K562 (cell line): Measurements from ENCODE around the gene RAP1GDS1. TPM values are rescaled to one million over a fixed set of nuclear protein-coding genes. Genes with fewer than 3 reads are reported as not detected.

Experiments
- ATAC-seq: fragments of 200-7000 bp; cut with Tn5 transposase; 3 replicates; pipeline ENCODE4 v1.9.1; 2020; ENCODE audit warnings: moderate library complexity
- BruUV-seq: library from RNA; stranded (reverse); fragments of 400-500 nt; replicated peaks from 2 replicates; lab custom pipeline; 2021; lab: Mats Ljungman, UMichigan
- CTCF ChIA-PET: fragments of 300-600 bp; formaldehyde crosslinking; extraction: SDS; loops from one replicate; lab custom pipeline; 2021; ENCODE audit warnings: low intra/inter-chr PET ratio; lab: Yijun Ruan, JAX
- POLR2A ChIA-PET: fragments of 300-600, 350-650 bp; sonication (Branson Sonifier 250); formaldehyde crosslinking; extraction: SDS; loops from one replicate; lab custom pipeline; 2021; ENCODE audit warnings: antibody characterized with exemption, inconsistent platforms; lab: Yijun Ruan, JAX
- DNase-seq, 4 experiments: peaks; one replicate each; pipeline versions ENCODE4 v3.0.0 to v3.0.0-alpha.2; 2011 to 2018; ENCODE audit warnings: low spot score in 3 of 4, mixed read lengths in 3 of 4; ENCODE audit errors: extremely low read depth in 1 of 4
- FAIRE-seq: peaks from 2 replicates; lab custom pipeline; 2011; peaks lifted over from hg19 to GRCh38; lab: Jason Lieb, UNC
- H2AFZ ChIP-seq: 2 replicates; pipeline ENCODE4 v1.6.0; 2011; ENCODE audit warnings: low read depth, low read length, control low read depth, inconsistent platforms
- H3K27ac ChIP-seq: fragments of 200-600 bp; 3 replicates; pipeline ENCODE4 v1.8.0; 2011; ENCODE audit warnings: low read depth, mild to moderate bottlenecking, control low read depth, inconsistent platforms, low read length, moderate library complexity, mixed read lengths; ENCODE audit errors: extremely low read depth
- H3K27me3 ChIP-seq, 2 experiments: fragments of 300-600 bp in 1 of 2; 2 replicates in 1 of 2; 3 replicates in 1 of 2; pipeline versions ENCODE4 v1.6.0 to v1.8.0; 2011; ENCODE audit warnings: inconsistent platforms in 2 of 2, low read length in 2 of 2, mild to moderate bottlenecking in 1 of 2, mixed read lengths in 1 of 2, moderate library complexity in 1 of 2; ENCODE audit not compliant: control insufficient read depth in 2 of 2, insufficient read depth in 2 of 2
- H3K36me3 ChIP-seq: fragments of 300-600 bp; 3 replicates; pipeline ENCODE4 v1.8.0; 2011; ENCODE audit warnings: mild to moderate bottlenecking, low read length, inconsistent platforms; ENCODE audit not compliant: control insufficient read depth, insufficient read depth
- H3K4me1 ChIP-seq, 2 experiments: fragments of 200-600 bp in 1 of 2; replicated peaks in 1 of 2; 2 replicates in 1 of 2; 3 replicates in 1 of 2; pipeline versions ENCODE4 v1.5.1 to v1.8.0; 2011; ENCODE audit warnings: inconsistent platforms in 2 of 2, low read length in 2 of 2, mild to moderate bottlenecking in 1 of 2, mixed read lengths in 1 of 2, moderate library complexity in 1 of 2; ENCODE audit not compliant: control insufficient read depth in 2 of 2, insufficient read depth in 2 of 2
- H3K4me2 ChIP-seq: 2 replicates; pipeline ENCODE4 v1.6.1; 2011; ENCODE audit warnings: low read length, control low read depth, inconsistent platforms, mixed read lengths; ENCODE audit not compliant: insufficient read depth
- H3K4me3 ChIP-seq: fragments of 200-600 bp; sonication (generic), shearing (Covaris generic); 2 replicates; pipeline ENCODE4 v1.5.1; 2016; ENCODE audit warnings: control low read depth, inconsistent platforms
- H3K79me2 ChIP-seq: fragments of 200-600 bp; 3 replicates; pipeline ENCODE4 v1.8.0; 2011; ENCODE audit warnings: low read length, inconsistent platforms; ENCODE audit not compliant: control insufficient read depth, insufficient read depth
- H3K9ac ChIP-seq, 2 experiments: 2 replicates each; pipeline versions ENCODE4 v1.6.0 to v1.6.1; 2011; ENCODE audit warnings: low read depth in 2 of 2, low read length in 2 of 2, control low read depth in 1 of 2, inconsistent platforms in 1 of 2, mild to moderate bottlenecking in 1 of 2, mixed read lengths in 1 of 2; ENCODE audit not compliant: insufficient read depth in 1 of 2
- H3K9me1 ChIP-seq: one replicate; pipeline ENCODE4 v1.6.0; 2011; ENCODE audit warnings: inconsistent platforms, mild to moderate bottlenecking, low read length, moderate library complexity; ENCODE audit not compliant: control insufficient read depth, insufficient read depth
- H3K9me3 ChIP-seq: replicated peaks from 2 replicates; pipeline ENCODE4 v1.5.1; 2011; ENCODE audit warnings: low read depth, low read length, inconsistent platforms; ENCODE audit not compliant: control insufficient read depth, insufficient read depth
- H4K20me1 ChIP-seq: replicated peaks from 2 replicates; pipeline ENCODE4 v1.6.1; 2011; ENCODE audit warnings: low read length, inconsistent platforms, mixed read lengths; ENCODE audit not compliant: control insufficient read depth, insufficient read depth
- CBX1 ChIP-seq: sonication (generic); IDR thresholded peaks from 2 replicates; pipeline ENCODE4 v1.6.1; 2016; ENCODE audit warnings: antibody characterized with exemption, low read depth, mild to moderate bottlenecking
- HMG20B ChIP-seq: fragments of 250-450 bp; sonication (Bioruptor Pico); IDR thresholded peaks from 2 replicates; pipeline ENCODE4 v1.5.0; 2021; ENCODE audit warnings: mild to moderate bottlenecking
- HNRNPK ChIP-seq: fragments of 200-400 bp; formaldehyde crosslinking; IDR thresholded peaks from one replicate; pipeline ENCODE4 v1.6.1; 2018; ENCODE audit warnings: mild to moderate bottlenecking, low read depth, low read length; ENCODE audit not compliant: poor library complexity, severe bottlenecking
- NFIX ChIP-seq: fragments of 250-450 bp; sonication (Bioruptor Pico); IDR thresholded peaks from 2 replicates; pipeline ENCODE4 v1.4.0; 2020; ENCODE audit warnings: low read depth, mild to moderate bottlenecking, moderate library complexity
- RBM22 ChIP-seq: fragments of 200-400 bp; formaldehyde crosslinking; IDR thresholded peaks from 2 replicates; pipeline ENCODE4 v1.6.1; 2018; ENCODE audit warnings: low read length, low read depth; ENCODE audit not compliant: poor library complexity, severe bottlenecking
- ZNF644 ChIP-seq: fragments of 200-800 bp; sonication (Bioruptor generic); IDR thresholded peaks from 2 replicates; pipeline ENCODE4 v1.6.1; 2016; ENCODE audit warnings: low read depth, missing genetic modification characterization, missing compliant biosample characterization
- ZNF778 ChIP-seq: fragments of 450-650 bp; formaldehyde crosslinking; IDR thresholded peaks from 2 replicates; pipeline ENCODE4 v1.4.0; 2020; ENCODE audit warnings: mild to moderate bottlenecking, moderate library complexity
- WGBS: fragments of 100-300 bp; shearing (Covaris generic); methylation state at CpG from one replicate; pipeline ENCODE4 v1.1.6; 2016; ENCODE audit warnings: low coverage, mixed read lengths; ENCODE audit not compliant: insufficient coverage; ENCODE audit errors: missing lambda C conversion rate; 5-methylcytosine and 5-hydroxymethylcytosine counted together
- in situ Hi-C: fragments of 300-500 bp; cut with MboI; formaldehyde crosslinking; loops from 4 replicates; pipeline ENCODE4 v1.15.0; 2018; ENCODE audit warnings: inconsistent platforms, mixed read lengths
- intact Hi-C: fragments of 100-400 bp; cut with micrococcal nuclease; formaldehyde crosslinking; loops from 2 replicates; pipeline ENCODE4 v1.14.2; 2022
- polyA plus RNA-seq, 8 experiments: library from polyadenylated mRNA; depleted of rRNA in 4 of 8; stranded (reverse) in 5 of 8; unstranded in 3 of 8; fragments of >200 nt; fragmentation: Nextera tagmentation in 2 of 8; fragmentation: Illumina TruSeq in 1 of 8; extraction: Ambion mirVana in 2 of 8; extraction: Trizol in 1 of 8; gene quantifications; 2 replicates each; pipeline versions ENCODE4 v1.2.1 to v1.2.3, GENCODE V29; 2011 to 2014; ENCODE audit warnings: inconsistent platforms in 1 of 8, missing spikeins in 1 of 8
- total RNA-seq, 7 experiments: library from RNA; depleted of rRNA in 6 of 7; stranded (reverse); fragments of >200 nt in 6 of 7; fragmentation: Illumina TruSeq in 2 of 7; extraction: Trizol in 2 of 7; gene quantifications; 2 replicates each; pipeline versions ENCODE4 v1.2.1 to v1.2.3, GENCODE V29; 2011 to 2021; ENCODE audit warnings: low replicate concordance in 1 of 7
- TF ChIP-seq, protein P1 (sequence below): fragments of 450-650 bp; IDR thresholded peaks from 2 replicates; pipeline ENCODE4 v1.6.1; 2016
- TF ChIP-seq, protein P2 (sequence below): sonication (generic); formaldehyde crosslinking; IDR thresholded peaks from 2 replicates; pipeline ENCODE4 v1.8.0; 2022; ENCODE audit warnings: mild to moderate bottlenecking, missing genetic modification reagents
- TF ChIP-seq, protein P3 (sequence below): fragments of 250-450 bp; sonication (Bioruptor Pico); IDR thresholded peaks from 2 replicates; pipeline ENCODE4 v1.5.0; 2020; ENCODE audit warnings: mild to moderate bottlenecking, borderline replicate concordance
- TF ChIP-seq, protein P4 (sequence below): fragments of 450-650 bp; formaldehyde crosslinking; IDR thresholded peaks from 2 replicates; pipeline ENCODE4 v1.4.0; 2022; ENCODE audit warnings: missing genetic modification characterization
- TF ChIP-seq, protein P5 (sequence below): fragments of 250-450 bp; sonication (Bioruptor Pico); IDR thresholded peaks from 2 replicates; pipeline ENCODE4 v1.5.0; 2020; ENCODE audit warnings: mild to moderate bottlenecking

The RAP1GDS1 gene
- total and polyA plus RNA-seq, 9 of the 15 experiments (the other 6 are each of a cell fraction or from before 2014, with no cell fraction given): 27.2 to 55.6 (median 31.5) TPM

DNA sequence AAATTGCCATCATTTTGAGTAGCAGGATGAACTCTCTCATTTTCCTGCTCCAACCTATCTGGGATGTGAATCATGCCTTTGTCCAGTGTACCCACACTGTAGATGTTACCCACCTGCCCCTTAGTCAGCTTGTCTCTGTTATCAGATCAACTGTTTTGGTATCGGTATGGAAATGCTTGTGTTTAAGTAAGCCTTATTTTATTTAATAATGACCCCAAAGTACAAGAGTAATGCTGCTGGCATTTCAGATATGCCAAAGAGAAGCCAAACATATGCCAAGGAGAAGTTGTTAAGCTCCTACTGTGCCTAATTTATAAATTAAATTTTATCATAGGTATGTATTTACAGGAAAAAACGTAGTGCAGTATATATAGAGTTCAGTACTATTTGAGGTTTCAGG, 18.6 kb upstream of the RAP1GDS1 start (continued):
- TF ChIP-seq, protein P1, sequence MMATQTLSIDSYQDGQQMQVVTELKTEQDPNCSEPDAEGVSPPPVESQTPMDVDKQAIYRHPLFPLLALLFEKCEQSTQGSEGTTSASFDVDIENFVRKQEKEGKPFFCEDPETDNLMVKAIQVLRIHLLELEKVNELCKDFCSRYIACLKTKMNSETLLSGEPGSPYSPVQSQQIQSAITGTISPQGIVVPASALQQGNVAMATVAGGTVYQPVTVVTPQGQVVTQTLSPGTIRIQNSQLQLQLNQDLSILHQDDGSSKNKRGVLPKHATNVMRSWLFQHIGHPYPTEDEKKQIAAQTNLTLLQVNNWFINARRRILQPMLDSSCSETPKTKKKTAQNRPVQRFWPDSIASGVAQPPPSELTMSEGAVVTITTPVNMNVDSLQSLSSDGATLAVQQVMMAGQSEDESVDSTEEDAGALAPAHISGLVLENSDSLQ: no peak
- no peak for TF ChIP-seq NFIX
- TF ChIP-seq, protein P2, sequence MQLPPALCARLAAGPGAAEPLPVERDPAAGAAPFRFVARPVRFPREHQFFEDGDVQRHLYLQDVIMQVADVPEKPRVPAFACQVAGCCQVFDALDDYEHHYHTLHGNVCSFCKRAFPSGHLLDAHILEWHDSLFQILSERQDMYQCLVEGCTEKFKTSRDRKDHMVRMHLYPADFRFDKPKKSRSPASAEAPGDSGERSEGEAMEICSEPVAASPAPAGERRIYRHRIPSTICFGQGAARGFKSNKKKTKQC: no peak
- TF ChIP-seq, protein P3, sequence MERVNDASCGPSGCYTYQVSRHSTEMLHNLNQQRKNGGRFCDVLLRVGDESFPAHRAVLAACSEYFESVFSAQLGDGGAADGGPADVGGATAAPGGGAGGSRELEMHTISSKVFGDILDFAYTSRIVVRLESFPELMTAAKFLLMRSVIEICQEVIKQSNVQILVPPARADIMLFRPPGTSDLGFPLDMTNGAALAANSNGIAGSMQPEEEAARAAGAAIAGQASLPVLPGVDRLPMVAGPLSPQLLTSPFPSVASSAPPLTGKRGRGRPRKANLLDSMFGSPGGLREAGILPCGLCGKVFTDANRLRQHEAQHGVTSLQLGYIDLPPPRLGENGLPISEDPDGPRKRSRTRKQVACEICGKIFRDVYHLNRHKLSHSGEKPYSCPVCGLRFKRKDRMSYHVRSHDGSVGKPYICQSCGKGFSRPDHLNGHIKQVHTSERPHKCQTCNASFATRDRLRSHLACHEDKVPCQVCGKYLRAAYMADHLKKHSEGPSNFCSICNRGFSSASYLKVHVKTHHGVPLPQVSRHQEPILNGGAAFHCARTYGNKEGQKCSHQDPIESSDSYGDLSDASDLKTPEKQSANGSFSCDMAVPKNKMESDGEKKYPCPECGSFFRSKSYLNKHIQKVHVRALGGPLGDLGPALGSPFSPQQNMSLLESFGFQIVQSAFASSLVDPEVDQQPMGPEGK (CRISPR knock-in tag): no peak
- TF ChIP-seq RBM22: no peak

DNA sequence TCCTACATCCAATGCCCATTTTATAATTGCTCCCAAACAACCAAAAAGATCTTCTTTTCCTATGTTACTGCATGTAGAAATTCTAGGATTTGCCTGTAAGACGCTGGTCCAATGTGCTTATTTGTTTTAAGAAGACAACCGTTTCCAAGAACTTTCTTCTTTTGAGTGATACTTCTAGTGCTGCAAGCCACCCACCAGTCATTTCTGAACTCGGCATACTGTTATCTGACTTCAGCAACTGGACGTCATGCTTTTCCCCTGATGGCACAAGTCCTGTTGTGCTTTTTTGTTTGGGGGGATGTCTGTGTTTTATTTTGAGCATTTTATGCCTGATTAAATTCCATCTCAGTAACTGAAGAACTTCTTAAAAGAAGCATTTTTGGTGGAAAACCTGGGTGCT, 16.0 kb upstream of the RAP1GDS1 start:
- no peak overlapping the region for H3K27ac ChIP-seq
- no TSS peak for BruUV-seq
- POLR2A ChIA-PET: no interaction called here
- no peaks in the 10 kb centered on the region for H3K9me1 ChIP-seq
- CTCF ChIA-PET: no interaction called here
- no peak overlapping the region for H3K9ac ChIP-seq
- no peak overlapping the region for H2AFZ ChIP-seq
- H3K79me2 ChIP-seq: no peaks in the 10 kb centered on the region
- no peaks in the 10 kb centered on the region for H3K9me3 ChIP-seq
- intact Hi-C loops (no loop called here), in situ Hi-C loops (no loop called here)
- no peak for ATAC-seq
- H3K4me2 ChIP-seq: no peak overlapping the region
- H4K20me1 ChIP-seq: no peaks in the 10 kb centered on the region
- 0% methylated on average over 4 of the region's 4 CpGs for WGBS
- peaks cover 9 to 18% of the 10 kb centered on the region in 2 experiments for H3K27me3 ChIP-seq
- H3K4me3 ChIP-seq: no peak overlapping the region
- no peak for DNase-seq
- no peaks in the 10 kb centered on the region for H3K4me1 ChIP-seq
- no peaks in the 10 kb centered on the region for H3K36me3 ChIP-seq
- no peak for FAIRE-seq
- TF ChIP-seq, protein P4, sequence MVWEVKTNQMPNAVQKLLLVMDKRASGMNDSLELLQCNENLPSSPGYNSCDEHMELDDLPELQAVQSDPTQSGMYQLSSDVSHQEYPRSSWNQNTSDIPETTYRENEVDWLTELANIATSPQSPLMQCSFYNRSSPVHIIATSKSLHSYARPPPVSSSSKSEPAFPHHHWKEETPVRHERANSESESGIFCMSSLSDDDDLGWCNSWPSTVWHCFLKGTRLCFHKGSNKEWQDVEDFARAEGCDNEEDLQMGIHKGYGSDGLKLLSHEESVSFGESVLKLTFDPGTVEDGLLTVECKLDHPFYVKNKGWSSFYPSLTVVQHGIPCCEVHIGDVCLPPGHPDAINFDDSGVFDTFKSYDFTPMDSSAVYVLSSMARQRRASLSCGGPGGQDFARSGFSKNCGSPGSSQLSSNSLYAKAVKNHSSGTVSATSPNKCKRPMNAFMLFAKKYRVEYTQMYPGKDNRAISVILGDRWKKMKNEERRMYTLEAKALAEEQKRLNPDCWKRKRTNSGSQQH (CRISPR knock-in tag): no peak
- TF ChIP-seq HMG20B (CRISPR knock-in tag) (no peak), HNRNPK (no peak), ZNF778 (CRISPR knock-in tag) (no peak), CBX1 (no peak), ZNF644 (tag) (no peak)
- TF ChIP-seq, protein P5, sequence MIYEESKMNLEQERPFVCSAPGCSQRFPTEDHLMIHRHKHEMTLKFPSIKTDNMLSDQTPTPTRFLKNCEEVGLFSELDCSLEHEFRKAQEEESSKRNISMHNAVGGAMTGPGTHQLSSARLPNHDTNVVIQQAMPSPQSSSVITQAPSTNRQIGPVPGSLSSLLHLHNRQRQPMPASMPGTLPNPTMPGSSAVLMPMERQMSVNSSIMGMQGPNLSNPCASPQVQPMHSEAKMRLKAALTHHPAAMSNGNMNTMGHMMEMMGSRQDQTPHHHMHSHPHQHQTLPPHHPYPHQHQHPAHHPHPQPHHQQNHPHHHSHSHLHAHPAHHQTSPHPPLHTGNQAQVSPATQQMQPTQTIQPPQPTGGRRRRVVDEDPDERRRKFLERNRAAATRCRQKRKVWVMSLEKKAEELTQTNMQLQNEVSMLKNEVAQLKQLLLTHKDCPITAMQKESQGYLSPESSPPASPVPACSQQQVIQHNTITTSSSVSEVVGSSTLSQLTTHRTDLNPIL (CRISPR knock-in tag): no peak
